GM18507 (cell line): ENCODE results near the gene CACNA1D.

Experiments
- DNase-seq: peaks from one replicate; pipeline ENCODE4 v3.0.0; 2011; ENCODE audit warnings: low read depth; ENCODE audit not compliant: insufficient read length; ENCODE audit errors: extremely low spot score
- FAIRE-seq: peaks from 2 replicates; lab custom pipeline; 2011; peaks lifted over from hg19 to GRCh38; lab: Jason Lieb, UNC

CACNA1D gene

GRCh38 chr3:53671192-53671960 lies 177.0 kb downstream of the CACNA1D start:
- DNase-seq (no peak), FAIRE-seq (no peak)

- FAIRE-seq = no peak
- no peak for DNase-seq
These were observed 177.5 kb downstream of the CACNA1D start for GRCh38 chr3:53671961-53672299.

- DNase-seq (no peak), FAIRE-seq (no peak)
These were observed 178.6 kb downstream of the CACNA1D start for GRCh38 chr3:53672981-53673380.

GRCh38 chr3:53673722-53674350 lies 179.4 kb downstream of the CACNA1D start:
- DNase-seq = no peak
- no peak for FAIRE-seq

DNA sequence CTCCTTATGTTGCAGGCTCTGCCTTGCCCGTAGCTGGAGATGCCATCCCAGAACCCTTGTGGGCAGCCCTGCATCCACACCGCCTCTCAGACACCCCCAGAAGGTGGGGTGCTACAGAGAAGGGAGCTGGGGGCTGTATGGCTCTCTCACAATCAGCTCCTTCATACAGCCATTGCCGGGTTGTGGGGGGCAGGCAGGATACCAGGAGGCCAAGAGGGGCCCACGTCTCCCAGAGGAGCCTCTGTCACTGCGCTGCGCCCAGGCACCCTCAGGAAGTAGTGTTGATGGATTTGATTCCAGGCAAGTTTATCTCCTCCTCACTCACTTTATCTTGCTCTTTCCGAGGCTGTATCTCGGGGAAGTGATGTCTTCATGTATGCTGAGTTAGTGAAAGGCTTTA lies 180.2 kb downstream of the CACNA1D start:
- FAIRE-seq = no peak

GRCh38 chr3:53675022-53675697 lies 180.7 kb downstream of the CACNA1D start:
- no peak for FAIRE-seq
- no peak for DNase-seq

More for the DNA sequence above, 180.2 kb downstream of the CACNA1D start:
- DNase-seq = no peak

- FAIRE-seq (no peak), DNase-seq (no peak)
These were observed 181.5 kb downstream of the CACNA1D start for GRCh38 chr3:53675942-53676341.

DNA sequence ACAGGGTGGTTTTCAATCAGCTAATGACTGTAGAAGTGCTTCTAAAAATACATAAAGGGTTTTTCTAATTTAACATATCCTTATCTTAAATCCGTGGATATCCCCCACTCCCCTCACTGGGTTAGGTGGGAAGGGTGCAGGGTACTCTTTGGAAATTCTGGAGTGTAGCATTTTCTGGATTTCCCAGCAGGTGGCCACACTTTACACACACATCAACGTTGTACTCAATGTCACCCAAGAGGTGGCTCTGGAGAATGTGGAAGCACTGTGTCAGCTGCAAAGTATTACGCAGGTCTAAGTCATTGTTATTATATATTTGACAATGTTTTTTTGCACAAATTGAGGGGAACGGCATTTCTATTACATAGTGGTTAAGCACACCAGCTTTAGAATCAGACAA lies 183.0 kb downstream of the CACNA1D start:
- no peak for DNase-seq
- peak; percentile 31 for FAIRE-seq

DNA sequence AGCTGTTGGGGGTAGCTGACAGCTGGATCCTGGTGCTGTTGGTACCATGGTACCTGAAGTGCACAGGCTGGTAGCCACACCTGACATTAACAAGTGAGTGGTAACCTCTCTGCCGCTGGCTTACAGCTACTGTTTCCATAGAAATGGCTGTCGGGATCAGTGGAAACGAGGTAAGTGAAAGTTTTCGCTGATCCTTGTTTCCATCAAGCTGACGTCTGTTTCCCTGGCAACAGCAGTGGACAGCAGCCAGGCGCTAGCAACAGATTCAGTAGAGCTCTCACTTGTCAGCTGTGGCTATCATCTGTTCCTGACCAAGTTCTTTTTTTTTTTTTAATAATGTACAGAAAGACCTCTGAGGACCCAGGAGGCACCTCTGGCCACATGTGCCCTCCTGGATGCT lies 185.6 kb downstream of the CACNA1D start:
- no peak for DNase-seq
- no peak for FAIRE-seq

- no peak for DNase-seq
- FAIRE-seq = no peak
These were observed 188.4 kb downstream of the CACNA1D start for GRCh38 chr3:53682807-53683206.

- no peak for FAIRE-seq
These were observed 193.7 kb downstream of the CACNA1D start for GRCh38 chr3:53688066-53688465.

GRCh38 chr3:53688989-53689388 lies 194.6 kb downstream of the CACNA1D start:
- FAIRE-seq (no peak), DNase-seq (no peak)

More at GRCh38 chr3:53688066-53688465, 193.7 kb downstream of the CACNA1D start:
- no peak for DNase-seq

DNA sequence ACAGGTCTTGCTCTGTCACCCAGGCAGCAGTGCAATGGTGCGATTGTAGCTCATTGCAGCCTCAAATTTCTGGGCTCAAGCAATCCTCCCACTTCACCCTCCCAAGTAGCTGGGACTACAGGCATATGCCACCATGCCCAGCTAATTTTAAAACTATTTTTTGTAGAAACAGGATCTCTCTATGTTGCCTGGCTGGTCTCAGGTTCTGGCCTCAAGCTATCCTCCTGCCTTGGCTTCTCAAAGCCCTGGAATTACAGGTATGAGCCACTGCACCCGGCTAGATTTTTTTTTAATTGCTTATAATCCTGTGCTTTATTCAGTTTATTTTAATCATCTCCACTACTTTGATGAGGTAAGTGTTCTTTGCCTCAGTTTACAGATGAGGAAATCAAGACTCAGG lies 195.3 kb downstream of the CACNA1D start:
- DNase-seq (no peak), FAIRE-seq (no peak)

DNA sequence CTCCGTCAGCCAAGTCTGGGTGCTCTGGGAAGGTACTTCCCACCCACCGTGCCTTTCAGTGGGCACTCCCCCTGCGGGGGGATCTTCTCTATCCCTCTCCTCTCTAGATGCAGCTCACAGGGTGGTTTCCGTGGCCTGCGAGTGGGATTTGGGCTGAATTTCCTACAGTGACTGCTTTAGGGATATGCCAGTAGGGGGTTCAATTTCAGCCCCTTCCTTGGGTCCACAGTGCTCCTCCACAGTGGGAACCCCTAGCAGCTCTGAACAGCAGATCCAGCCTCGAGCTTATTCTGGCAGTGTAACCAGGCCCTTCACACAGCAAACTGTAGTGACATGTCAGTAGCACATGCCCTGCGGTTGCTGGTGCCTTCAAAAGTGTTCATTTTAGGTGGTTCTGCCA lies 196.1 kb downstream of the CACNA1D start:
- FAIRE-seq (no peak), DNase-seq (no peak)

DNA sequence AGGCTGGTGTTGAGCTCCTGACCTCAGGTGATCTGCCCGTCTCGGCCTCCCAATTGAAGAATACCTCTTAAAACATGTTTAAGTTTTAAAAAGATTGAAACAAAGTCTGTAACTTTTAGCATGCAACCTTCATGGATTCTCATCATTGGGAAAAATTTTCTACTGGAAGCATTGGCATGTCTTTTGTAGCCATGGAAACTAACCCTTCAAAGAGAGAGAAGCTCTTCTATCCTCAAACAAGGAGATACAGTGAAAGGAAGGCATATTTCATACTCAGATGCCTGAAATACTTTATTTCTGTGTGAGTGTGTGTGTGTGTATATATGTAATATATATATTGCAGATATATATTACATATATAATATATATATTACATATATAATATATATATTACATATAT lies 196.9 kb downstream of the CACNA1D start:
- no peak for FAIRE-seq

GRCh38 chr3:53691885-53692284 lies 197.5 kb downstream of the CACNA1D start:
- FAIRE-seq (no peak), DNase-seq (no peak)

More for the DNA sequence above, 196.9 kb downstream of the CACNA1D start:
- DNase-seq = no peak

- no peak for DNase-seq
- FAIRE-seq = no peak
These were observed 199.0 kb downstream of the CACNA1D start for GRCh38 chr3:53693451-53693850.

DNA sequence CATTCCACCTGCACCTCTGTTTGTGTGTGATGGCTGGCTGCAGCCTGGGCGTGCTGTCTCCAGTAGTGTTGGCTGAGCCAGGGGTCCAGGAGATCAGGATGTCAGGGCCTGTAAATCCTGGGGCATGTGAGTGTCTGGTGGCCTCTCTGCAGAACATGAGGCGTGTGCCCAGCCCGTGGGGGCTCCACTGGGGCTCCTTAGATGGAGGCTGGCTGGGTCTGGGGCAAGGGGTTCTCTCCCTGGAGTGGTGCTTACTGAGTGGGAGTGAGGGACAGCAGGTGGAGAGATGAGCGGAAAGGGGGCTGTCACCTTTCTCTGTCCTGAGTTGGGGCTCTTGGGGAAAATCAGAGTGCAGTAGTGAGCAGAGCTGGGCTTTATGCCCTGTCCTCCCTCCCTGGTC lies 199.6 kb downstream of the CACNA1D start:
- DNase-seq (no peak), FAIRE-seq (no peak)

DNA sequence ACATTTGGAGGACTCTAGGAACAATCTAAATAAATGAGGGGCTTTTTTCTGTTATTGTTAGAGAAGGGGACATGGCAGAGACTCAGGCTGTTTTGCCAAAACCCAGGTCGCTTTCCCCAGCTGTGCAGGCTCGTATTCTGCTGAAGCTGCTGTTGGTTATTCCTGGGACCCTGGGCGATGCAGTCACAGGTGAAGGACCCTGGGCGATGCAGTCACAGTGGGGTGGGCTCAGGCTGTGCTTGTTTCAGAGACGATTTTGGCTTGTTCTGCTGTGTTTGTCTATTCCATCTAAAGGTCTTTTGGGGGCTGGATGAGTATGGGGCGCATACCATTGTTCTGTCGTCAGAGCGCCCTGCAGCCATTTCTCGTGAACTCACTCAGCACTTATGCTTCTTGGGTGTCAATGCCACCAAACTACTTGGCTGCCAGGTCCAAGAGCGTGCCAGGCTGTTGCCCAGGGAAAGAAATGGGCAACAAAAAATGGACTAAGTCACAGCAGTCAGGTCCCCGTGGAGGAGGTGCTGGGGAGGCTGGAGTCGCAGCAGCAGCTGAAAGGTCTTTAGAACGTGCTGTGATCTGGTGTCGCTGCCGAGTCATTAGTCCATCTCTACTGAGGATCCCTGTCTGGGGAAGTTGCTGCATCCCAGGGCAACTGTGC lies 200.4 kb downstream of the CACNA1D start:
- FAIRE-seq (no peak), DNase-seq (no peak)

DNA sequence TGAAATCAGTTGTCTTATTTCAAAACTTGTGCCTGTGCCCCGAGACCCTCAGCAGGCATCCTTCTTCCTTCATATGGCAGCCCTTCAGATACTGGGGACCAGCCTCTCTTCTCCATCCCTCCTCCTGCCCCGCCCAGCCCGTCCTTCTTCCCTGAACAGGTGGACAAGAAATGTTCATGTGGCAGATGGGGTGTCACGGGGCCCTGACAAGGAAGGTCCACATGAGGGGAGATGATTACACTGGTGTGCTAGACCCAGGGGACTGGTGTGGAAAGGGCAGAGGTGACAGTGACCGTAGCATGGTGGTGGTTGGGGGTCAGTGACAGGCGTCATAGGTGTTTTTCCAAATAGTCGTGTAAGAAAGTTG lies 200.9 kb downstream of the CACNA1D start:
- FAIRE-seq (no peak), DNase-seq (no peak)
